ENCODE results near the gene SNX21. TPM values are rescaled to one million over a fixed set of nuclear protein-coding genes. Genes with fewer than 3 reads are reported as not detected.

SNX21 gene
- total RNA-seq, 1 donor from 2014 or later, result 67.3 TPM

GRCh38 chr20:45882469-45883099 lies 49.0 kb downstream of the SNX21 start:
- DNase-seq, result no peak

- DNase-seq, result no peak
Observed at GRCh38 chr20:45883100-45883469, 49.5 kb downstream of the SNX21 start.

- no peak for DNase-seq
Observed at GRCh38 chr20:45886590-45887345, 53.2 kb downstream of the SNX21 start.

GRCh38 chr20:45887346-45887715 lies 53.7 kb downstream of the SNX21 start, which contains the start of gene SPATA25:
Gene SPATA25, minus strand, starts transcription at chr20:45887622. Its CDS starts 32 bp downstream, at chr20:45887590.
- DNase-seq, result no peak

GRCh38 chr20:45888681-45889080 lies 55.1 kb downstream of the SNX21 start:
- no peak for DNase-seq

- peak; percentile 92 for DNase-seq
Observed at GRCh38 chr20:45890077-45890984, 56.7 kb downstream of the SNX21 start.

- peak; percentile 95 for DNase-seq
Observed at GRCh38 chr20:45890985-45891983, 57.7 kb downstream of the SNX21 start, which contains the start of the genes CTSA and NEURL2. Gene CTSA, plus strand, starts transcription at chr20:45891335. Its CDS starts 234 bp downstream, at chr20:45891569. Gene NEURL2, minus strand, starts transcription at chr20:45891208. Its CDS starts 217 bp downstream, at chr20:45890991.

- no peak for DNase-seq
Observed at GRCh38 chr20:45892049-45892825, 58.6 kb downstream of the SNX21 start.

Other genes starting within 250 kb of the SNX21 start
- gene WFDC10A, start 204.1 kb upstream of the SNX21 start, total RNA-seq, result not detected
- gene WFDC9, start 202.5 kb upstream of the SNX21 start, total RNA-seq, result not detected
- gene WFDC11, start 163.6 kb upstream of the SNX21 start, total RNA-seq, result not detected
- gene WFDC13, start 131.8 kb upstream of the SNX21 start, total RNA-seq, result not detected
- not detected for gene WFDC10B, start 128.8 kb upstream of the SNX21 start, total RNA-seq
- not detected for gene SPINT4, start 111.5 kb upstream of the SNX21 start, total RNA-seq
- not detected for gene WFDC3, start 41.9 kb upstream of the SNX21 start, total RNA-seq
- gene DNTTIP1, start 41.8 kb upstream of the SNX21 start, total RNA-seq, result 16.9 TPM
- gene UBE2C, start 21.2 kb upstream of the SNX21 start, total RNA-seq, result 13.8 TPM
- gene TNNC2, start 6.5 kb upstream of the SNX21 start, total RNA-seq, result 2,441 TPM
- 27.7 TPM for gene ACOT8, start 23.6 kb downstream of the SNX21 start, total RNA-seq
- gene ZSWIM3, start 23.8 kb downstream of the SNX21 start, total RNA-seq, result 5.2 TPM
- gene ZSWIM1, start 47.4 kb downstream of the SNX21 start, total RNA-seq, result 3.3 TPM
- 6.4 TPM for gene SPATA25, start 53.8 kb downstream of the SNX21 start, total RNA-seq
- gene NEURL2, start 57.4 kb downstream of the SNX21 start, total RNA-seq, result 16.0 TPM
- 32.6 TPM for gene CTSA, start 57.5 kb downstream of the SNX21 start, total RNA-seq
- gene PLTP, start 78.4 kb downstream of the SNX21 start, total RNA-seq, result 14.0 TPM
- gene PCIF1, start 100.9 kb downstream of the SNX21 start, total RNA-seq, result 18.0 TPM
- 14.4 TPM for gene ZNF335, start 138.4 kb downstream of the SNX21 start, total RNA-seq
- 1.9 TPM for gene MMP9, start 175.1 kb downstream of the SNX21 start, total RNA-seq
- gene SLC12A5, start 195.4 kb downstream of the SNX21 start, total RNA-seq, result 0.21 TPM

All from tongue (tissue), 2 donors.